GM13977 (cell line): Measurements from ENCODE around the gene MGME1.

Experiments
- DNase-seq: peaks from one replicate; pipeline ENCODE4 v3.0.0; 2012; ENCODE audit warnings: low spot score
- in situ Hi-C: fragments of 300-500 bp; cut with MboI; formaldehyde crosslinking; loops from one replicate; pipeline ENCODE4 v1.12.0; 2022; ENCODE audit warnings: low sequenced_read_pairs, low pct_unique_long_range_greater_than_20kb, mixed read lengths, inconsistent platforms; ENCODE audit not compliant: unreplicated experiment
- TF ChIP-seq, protein P1 (sequence below): IDR thresholded peaks from 2 replicates; pipeline ENCODE4 v1.5.1; 2012; ENCODE audit warnings: mild to moderate bottlenecking, control low read depth; ENCODE audit not compliant: insufficient read depth; ENCODE audit errors: extremely low read depth, missing control alignments

The MGME1 gene

DNA sequence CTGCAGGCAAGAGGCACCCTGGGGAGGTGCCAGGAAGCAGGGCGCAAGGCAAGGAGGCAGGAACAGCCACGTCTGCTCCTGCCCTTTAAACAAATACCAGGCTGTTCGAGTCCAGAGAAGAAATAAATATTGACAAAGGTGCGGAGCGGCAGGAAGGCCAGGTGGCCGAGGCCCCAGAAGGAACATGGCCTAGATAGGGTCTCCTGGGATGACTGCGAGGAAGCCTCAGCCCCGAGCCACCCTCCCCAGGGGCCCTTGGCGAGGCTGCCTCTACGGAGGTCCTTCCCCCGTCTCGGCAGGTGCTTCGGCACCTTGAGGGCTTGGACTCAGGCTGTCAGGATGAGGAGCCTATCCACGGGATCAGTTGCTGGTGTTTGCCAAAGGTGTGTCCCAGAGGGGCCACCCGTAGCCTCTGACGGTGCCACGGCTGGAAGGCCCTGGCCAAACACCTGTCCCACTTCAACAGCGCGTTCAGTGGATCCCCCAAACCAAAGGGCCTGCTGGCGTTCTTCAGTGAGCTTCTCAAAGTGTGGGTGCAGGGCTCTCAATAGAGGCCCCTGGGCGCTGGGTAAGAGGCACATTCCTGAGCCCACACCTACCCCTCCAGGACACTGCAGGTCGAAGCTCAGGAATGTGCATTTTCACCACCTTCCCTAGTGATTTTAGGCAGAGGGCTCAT, 40.0 kb upstream of the MGME1 start:
- in situ Hi-C loops = loop anchor here (25.0 kb wide), 1 partner anchor 391 kb away; the partner anchor contains the start of gene BFSP1
- TF ChIP-seq, protein P1, sequence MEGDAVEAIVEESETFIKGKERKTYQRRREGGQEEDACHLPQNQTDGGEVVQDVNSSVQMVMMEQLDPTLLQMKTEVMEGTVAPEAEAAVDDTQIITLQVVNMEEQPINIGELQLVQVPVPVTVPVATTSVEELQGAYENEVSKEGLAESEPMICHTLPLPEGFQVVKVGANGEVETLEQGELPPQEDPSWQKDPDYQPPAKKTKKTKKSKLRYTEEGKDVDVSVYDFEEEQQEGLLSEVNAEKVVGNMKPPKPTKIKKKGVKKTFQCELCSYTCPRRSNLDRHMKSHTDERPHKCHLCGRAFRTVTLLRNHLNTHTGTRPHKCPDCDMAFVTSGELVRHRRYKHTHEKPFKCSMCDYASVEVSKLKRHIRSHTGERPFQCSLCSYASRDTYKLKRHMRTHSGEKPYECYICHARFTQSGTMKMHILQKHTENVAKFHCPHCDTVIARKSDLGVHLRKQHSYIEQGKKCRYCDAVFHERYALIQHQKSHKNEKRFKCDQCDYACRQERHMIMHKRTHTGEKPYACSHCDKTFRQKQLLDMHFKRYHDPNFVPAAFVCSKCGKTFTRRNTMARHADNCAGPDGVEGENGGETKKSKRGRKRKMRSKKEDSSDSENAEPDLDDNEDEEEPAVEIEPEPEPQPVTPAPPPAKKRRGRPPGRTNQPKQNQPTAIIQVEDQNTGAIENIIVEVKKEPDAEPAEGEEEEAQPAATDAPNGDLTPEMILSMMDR = no peak
- DNase-seq = no peak

DNA sequence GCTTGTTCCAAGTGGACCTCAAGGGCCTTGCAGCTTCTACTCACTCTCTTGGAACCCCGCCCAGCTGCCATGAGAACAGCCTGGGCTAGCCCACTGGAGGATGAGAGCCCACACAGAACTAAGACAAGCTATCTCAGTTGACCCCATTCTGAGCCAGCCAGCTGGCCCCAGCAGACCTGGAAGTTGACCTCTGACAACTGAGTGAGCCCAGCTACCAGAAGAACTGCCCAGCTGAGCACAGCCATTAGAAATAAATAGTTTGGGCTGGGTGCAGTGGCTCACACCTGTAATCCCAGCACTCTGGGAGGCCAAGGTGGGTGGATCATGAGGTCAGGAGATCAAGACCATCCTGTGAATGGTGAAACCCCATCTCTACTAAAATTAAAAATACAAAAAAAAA, 37.3 kb upstream of the MGME1 start:
- TF ChIP-seq, protein P1 = no peak
- no peak for DNase-seq
- in situ Hi-C loops = loop anchor here (25.0 kb wide), 1 partner anchor 394 kb away; the partner anchor contains the start of gene BFSP1

DNA sequence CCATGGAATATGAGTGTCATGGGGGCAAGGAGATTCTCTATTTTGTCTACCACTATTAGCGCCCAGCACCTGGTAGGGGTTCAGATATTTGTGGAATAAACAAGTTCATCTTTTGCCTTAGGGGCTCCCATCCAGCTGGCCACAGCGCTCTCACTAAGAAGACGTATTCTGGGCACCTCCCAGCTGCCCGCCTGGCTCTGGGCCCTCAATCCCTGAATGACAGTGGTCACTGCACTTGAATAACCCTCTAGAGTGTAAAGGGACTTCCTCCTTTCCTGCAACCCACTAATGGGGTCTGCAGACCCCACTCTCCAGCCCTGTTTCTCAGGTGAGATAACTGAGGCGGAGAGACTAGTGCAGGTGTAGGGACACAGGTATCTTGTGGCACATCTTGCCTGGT, 36.4 kb upstream of the MGME1 start:
- DNase-seq = no peak
- in situ Hi-C loops = loop anchor here (25.0 kb wide), 1 partner anchor 395 kb away; the partner anchor contains the start of gene BFSP1
- TF ChIP-seq, protein P1 = no peak

DNA sequence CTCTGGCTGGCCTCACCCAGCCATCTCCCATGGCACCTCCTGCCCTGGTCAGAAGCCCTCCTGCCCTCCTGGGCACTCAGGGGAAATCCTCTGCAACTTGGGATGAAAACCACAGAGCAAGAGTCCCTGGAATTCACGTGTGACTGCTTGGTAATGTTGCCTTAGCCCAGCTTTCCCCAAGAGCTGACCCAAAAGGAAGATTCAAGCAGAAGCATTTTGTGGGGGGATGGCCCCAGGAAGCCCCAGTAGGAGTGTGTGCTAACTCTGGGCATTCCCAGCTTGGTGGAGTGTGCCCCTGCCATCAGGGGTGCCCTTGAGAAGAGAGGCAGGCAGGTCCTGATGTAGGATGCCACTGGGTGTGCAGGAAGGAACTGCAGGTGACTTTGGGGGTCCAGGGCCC, 35.7 kb upstream of the MGME1 start:
- TF ChIP-seq, protein P1 = no peak
- in situ Hi-C loops = loop anchor here (25.0 kb wide), 1 partner anchor 396 kb away; the partner anchor contains the start of gene BFSP1
- no peak for DNase-seq

DNA sequence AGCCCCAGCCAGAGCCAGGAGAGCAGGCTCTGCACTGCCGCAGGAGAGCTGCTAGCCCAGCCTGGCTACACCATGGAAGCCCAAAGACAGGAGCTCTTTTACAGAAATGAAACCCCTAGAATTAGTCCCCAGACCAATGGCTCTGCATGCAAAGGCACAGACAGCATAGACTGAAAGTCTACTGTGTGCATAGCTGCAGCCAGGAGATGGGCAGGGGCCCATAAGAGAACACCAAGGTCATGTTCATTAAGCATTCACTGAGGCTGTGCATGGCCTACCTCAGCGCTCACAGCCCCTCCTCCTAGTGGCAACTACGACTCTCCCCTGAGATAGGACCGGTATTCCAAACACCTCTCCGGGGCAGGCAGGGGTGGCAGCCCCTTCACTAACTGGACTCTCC, 35.1 kb upstream of the MGME1 start:
- TF ChIP-seq, protein P1 = no peak
- in situ Hi-C loops = loop anchor here (25.0 kb wide), 1 partner anchor 396 kb away; the partner anchor contains the start of gene BFSP1
- no peak for DNase-seq

DNA sequence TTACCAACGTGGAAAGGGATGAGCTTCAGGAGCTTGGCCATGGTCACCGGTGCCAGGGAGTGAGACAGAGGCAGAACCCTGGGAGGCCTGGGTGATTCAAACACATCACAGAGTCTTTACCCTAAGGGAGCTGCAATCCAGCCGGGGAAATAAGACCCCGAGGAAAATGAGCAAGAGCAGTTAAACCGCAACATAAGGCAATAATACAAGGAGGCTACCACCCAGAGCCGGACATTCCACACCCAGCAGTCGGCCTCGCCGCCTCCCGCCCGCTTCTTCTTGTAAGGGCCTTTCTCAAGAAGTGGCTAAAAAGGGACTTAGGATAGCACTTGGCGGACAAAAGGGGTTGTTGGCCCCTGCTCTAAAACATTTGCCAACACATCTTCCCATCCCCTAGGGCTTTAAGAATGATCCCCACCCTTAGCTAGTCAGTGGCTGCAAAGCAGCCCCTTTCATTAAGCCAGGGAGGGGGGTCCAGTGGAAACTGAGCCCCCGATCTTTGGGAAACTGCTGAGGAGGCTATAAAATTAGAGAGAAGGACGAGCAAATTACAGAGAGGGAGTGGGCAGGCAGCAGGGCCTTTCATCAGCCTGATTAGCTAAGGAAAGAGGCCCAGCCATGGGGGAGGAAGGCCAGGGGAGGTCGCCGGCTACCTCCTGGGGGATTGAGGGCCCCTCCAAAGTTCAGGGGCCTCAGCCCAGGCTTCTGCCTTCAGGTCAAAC, 34.5 kb upstream of the MGME1 start:
- TF ChIP-seq, protein P1 = no peak
- in situ Hi-C loops = loop anchor here (25.0 kb wide), 1 partner anchor 397 kb away; the partner anchor contains the start of gene BFSP1
- DNase-seq = no peak
